Raji (cell line): Measurements from ENCODE around the gene BHLHE40.

Source experiments
- POLR2A ChIP-seq: IDR thresholded peaks from 2 replicates; pipeline ENCODE4 v1.6.1; 2011; ENCODE audit warnings: low read depth, low read length, control low read depth; ENCODE audit not compliant: insufficient read depth

Gene BHLHE40

DNA sequence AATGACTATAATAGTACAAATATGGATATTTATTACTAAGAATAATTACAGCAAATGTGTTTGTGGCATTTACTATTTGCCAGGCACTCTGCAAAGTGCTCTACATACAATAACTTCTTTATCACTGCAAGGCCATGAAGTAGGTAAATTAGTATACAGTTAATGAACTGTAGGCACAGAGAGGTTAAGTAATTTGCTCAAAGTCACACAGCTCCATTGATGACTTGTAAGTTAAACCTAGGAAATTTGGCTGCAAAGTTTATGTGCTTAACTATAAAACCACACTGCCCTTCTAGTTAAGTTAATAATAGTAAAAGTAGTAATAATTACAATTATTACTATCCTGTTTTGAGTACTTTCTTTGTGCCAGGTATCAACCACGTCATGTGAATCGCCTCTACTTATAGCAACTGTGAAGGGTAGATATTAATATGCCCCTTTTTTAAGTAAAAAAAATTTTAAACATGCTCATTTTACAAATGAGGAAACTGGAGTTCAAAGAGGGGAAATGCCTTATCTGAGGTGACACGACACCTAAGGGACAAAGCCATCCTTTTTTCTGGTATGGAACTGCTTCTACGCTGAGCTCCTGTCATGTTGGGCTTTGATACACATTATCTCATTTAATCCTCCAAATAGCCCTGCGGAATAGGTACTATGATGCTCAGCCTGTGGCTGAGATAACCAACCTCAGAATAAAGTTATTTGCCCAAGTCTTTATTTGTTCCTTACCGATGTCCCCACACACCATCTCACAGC is 8.5 kb downstream of the BHLHE40 start:
- TF ChIP-seq POLR2A = no peak

DNA sequence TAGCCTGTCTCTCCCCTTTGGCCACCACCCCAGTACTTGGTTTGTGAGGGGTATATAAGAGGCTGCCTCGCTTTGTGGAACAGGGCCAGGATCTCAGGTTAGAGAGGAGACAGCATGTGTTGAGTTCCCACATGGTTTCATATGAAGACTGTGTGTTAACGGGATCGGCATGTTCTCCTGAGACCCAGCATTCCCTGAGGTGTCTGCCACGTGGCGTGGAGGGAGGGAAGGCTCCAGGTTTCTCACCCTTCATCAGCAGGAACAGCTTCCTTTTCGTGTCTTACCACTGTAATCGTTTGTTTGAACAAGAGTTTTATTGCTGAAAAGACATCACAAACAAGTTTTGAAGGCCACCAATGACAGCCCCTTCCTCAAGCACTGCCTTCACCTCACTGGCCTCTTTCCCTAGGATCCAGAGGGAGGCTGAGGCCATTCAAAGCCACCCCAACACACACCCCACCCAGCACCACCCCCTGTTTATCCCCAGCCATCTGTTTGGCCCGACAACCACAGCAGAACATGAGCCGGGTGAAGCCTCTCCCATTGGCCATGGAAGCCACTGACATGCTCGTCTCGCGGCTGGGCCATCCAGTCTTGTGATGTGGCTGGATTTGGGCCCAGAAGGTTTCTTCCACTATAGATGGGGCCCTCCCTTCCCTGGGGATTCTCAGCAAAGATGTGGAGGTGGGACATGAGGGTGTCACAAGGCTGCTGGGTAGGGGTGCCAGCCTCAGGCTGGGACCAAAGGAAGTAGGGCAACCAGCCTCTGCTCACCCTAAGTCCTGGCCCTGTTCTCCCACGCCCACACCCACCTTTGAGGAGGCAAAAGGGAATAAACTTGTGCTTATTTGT is 10.0 kb downstream of the BHLHE40 start:
- no peak for TF ChIP-seq POLR2A

DNA sequence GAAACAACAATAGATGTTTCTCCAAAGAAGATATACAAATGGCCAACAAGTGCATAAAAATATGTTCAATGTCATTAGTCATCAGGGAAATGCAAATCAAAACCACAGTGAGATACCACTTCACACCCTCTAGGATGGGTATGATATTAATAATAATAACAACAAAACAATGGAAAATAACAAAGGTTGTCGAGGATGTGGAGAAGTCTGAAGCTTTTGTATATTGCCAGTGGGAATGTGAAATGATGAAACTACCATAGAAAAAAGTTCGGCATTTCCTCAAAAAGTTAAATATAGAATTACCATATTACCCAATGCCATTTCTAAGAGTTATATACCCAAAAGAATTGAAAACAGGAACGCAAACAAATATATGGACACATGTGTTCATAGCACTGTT is 10.8 kb downstream of the BHLHE40 start:
- no peak for TF ChIP-seq POLR2A

DNA sequence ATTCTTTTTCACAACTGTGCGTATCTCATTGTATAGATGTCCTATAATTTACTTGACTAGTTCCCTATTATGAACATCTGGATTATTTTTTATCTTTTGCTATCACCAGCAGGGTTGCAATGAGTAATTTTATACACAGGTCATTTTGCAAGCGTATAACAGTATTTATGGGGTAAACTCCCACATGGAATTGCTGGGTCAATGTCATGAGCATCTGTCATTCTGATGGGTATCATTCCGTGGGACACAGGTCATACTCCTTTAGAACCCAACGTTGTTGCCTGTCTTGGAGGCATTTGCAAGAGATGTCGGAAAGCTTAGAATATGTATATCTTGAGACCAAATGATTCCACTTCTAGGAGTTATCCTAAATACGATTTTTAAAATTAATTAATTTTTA is 12.9 kb downstream of the BHLHE40 start:
- no peak for TF ChIP-seq POLR2A

DNA sequence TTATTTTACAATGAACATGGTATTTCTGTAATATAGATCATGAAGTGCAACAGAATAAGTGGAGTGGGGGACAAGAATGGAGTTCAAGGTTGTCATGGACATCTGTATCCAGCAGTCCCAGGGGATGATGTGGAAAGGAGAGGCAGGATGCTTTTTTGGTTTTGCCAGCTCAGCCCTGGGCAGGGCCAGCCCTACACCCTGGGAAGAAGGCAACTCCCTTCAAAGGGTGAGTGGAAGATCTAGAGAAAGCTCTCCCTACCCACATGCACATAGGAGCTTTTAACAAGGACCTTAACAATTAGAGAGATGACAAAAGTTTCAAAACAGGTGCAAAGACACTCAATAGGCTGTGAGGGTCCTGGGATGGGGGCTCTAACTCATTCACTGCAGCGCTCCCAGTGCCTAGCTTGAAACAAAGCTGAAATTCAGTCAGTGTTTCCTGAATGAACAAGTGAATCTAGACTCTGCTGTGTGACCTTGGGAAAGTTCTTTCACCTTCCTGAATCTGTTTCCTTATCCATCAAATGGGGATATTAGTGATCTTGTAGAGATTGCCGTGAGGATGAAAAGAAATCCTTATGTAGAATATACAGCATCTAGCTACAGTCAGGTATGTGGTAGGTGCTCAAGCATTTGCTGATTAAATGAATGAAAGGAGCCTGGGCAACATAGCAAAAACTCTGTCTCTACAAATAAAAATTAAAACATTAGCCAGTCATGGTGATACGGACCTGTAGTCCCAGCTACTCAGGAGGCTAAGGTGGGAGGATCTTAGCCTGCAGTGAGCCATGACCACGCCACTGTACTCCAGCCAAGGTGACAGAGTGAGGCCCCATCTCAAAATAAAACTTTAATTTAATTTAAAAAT is 14.3 kb downstream of the BHLHE40 start:
- no peak for TF ChIP-seq POLR2A

DNA sequence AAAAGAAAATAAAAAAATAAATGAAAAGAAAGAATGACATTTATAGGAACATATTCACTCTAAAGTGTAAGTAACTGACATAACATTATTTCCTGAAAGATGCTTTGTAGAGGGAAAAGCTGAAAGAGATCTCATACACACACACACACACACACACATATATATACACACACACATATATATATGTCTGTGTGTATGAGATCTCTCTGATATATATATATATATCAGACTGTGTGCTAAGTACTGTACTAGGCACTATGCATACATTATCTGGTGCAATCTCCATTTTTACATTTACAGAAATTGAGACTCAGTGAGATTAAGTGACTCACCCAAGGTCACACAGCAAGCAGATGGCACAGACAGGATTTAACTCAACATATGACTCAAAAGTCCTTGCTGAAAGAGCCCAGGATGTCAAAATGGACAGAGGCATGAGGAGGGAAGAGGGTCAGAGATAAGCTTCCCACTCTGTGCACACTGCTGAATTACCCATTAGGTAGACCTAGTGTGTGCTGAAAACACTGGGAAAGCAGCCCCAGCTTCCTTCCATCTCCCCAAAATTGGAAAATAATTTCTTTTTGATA is 15.0 kb downstream of the BHLHE40 start:
- no peak for TF ChIP-seq POLR2A

DNA sequence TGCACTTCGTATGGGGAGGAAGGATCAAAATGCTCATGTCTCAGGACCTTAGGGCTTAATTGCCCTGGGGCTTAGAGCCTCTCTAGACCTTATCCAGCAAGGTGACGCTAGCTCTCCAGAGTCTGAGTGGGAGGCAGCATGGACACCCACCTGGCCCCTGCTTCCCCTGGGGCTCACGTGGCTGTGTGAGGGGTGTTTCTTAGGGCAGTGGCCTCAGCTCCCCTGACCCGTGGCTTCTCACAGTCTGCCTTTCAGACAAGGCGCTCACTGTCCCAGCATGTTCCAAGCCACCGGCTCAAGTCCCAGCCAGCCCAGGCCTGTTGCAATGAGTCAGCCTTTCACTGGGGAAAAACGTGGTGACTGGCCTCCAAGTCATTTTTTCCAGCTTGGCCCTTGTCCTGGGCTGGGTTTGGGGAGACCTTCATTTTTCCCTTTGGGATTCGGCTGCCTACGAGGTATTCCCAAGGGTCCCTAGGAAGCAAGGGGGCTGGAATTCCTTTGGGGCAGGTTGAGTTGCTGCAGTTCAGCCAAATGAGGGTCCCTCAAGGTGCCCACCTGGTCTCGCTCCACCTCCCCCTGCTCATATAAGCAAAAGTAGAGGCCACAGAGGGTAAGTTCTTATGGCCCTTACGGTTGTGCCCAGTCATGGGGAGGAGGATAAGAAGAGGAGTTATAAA is 15.7 kb downstream of the BHLHE40 start:
- no peak for TF ChIP-seq POLR2A

DNA sequence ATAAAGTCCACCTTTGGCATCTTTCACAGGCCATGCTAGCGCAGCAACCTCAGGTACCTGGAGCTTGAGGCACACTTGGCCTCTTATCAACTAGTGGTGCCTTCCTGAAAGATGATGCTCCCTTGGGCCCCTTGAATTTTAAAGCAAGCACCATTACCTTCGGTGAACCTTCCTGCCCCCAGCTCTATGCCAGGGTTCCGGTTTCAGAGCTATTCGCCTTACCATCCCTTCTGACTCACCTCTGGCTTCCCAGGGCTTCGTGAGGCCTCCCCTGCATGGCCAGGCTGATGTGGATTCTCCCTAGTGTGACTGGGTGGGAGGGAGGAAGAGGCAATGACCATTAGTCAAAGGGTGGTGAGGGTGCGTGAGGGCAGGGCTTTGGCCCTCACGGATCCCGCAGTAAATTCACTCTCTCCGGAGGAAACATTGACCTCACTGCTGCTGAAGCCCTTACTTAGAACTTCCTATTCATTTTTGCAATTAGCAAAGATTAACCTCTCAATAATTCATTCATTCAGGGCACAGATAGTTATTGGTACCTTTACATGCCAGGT is 16.3 kb downstream of the BHLHE40 start:
- no peak for TF ChIP-seq POLR2A

DNA sequence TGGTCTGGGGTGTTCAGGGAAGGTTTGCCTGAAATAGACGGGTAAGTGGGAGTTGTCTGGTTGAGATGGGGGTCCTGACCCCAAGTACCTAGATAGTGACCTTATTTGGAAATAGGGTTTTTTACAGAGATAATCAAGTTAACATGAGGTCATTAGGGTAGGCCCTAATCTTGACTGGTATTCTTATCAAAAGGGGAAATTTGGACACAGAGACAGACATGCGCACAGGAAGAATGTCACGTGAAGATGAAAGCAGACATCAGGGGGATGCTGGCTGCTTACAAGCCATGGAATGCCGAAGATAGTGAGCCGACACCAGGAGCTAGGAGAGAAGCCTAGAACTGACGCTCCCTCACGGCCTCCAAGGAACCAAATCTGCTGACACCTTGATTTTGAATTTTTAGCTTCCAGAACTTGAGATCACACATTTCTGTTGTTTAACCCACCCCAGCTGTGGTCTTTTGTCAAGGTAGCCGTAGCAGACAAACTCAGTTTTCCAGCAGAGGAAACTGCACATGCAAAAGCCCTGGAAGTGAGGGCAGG is 17.1 kb downstream of the BHLHE40 start:
- TF ChIP-seq POLR2A = no peak

DNA sequence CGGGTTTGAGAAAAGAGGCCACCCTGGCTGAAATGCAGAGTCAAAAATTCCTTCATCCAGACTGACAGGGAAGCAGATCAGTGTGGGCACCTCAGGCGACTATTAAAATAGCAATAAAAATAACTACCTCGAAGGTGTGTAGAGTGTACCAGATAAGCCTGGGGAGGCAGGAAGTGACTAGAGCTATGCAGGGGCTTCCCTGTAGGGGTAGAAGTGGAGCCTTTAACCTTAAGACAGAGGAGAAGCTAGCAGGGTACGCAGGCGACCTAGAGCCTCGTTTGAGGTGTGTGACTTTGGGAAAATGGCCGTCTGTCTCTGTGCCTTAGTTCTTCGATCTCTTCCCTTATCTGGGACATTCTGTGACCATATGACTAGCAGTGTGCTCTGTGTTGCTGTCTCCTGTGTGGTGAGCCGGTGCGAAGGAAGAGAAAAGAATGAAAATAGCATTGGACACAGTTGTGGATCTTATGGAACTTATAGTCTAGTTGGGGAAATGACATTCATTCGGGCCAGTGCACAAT is 17.6 kb downstream of the BHLHE40 start:
- TF ChIP-seq POLR2A = no peak

DNA sequence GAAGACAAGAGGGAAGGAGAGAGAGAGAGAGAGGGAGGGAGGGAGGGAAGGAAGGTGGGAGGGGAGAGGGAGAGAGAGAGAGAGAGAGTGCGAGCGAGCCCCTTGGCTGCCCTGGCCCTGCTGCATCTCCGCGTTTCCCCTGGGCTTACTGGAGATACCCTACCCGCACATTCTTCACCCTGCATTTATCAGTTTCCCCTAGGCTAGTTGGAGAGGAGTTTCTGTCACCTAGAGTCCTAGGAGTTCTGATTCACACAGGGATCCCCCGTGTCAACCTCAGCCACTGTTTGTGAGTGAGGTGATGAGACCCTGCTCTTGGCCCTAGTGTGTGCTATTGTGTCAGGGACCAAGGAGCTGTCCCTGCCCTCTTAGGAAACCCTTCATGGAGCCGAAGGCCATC is 18.7 kb downstream of the BHLHE40 start:
- TF ChIP-seq POLR2A = no peak

DNA sequence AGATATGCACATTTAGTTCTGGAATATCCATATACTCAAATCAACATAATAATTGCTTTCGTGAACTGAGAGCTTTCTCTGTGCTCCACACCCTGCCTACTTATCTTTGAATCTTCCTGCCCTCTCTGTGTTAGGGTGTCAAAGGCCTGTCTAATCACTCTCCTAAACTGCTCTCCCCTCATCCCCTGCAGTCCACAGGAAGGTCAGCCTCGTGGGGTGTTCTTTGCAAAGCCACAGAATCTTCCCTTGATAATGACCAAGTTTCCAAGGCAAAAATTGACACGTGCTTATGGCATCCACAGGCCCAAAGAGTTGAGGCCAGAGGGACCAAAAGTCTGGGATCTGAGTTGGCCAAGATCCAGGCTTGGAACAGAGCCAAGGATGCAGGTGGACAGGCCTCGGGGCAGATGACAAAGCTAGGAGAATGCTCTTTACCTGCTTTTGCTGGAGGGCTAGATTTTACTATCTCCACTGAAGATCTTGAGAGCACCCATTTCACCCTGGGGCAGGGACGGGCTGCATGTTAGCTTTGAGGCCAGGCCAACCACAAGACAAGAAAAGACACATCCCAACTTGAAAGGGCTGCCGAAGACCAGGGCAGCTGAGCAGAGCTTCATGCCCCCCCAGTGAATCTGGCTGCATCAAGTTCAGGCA is 20.4 kb downstream of the BHLHE40 start:
- TF ChIP-seq POLR2A = no peak

DNA sequence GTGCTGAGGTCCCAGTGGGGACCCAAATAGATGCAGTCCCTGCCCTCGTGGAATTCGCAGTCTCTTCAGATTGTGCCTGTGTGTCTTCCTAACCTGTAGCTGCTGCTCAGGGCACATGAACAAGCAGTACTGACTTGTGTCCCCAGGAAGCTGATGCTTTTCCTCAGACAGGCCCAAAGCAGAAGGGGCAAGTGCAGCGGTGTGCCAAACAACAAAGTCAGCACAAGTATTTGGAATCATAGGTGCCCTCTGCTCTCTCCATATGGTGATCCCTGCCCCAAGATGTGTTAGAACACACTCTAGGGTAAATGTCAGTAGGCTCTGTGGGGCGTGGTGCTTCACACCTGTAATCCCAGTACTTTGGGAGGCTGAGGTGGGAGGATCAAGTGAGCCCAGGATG is 21.9 kb downstream of the BHLHE40 start:
- TF ChIP-seq POLR2A = no peak
